RKO (cell line): Measurements from ENCODE around the gene TCAIM.

Experiments used
- DNase-seq: peaks from one replicate; pipeline ENCODE4 v3.0.0-alpha.2; 2016; ENCODE audit warnings: low spot score

The TCAIM gene

DNA sequence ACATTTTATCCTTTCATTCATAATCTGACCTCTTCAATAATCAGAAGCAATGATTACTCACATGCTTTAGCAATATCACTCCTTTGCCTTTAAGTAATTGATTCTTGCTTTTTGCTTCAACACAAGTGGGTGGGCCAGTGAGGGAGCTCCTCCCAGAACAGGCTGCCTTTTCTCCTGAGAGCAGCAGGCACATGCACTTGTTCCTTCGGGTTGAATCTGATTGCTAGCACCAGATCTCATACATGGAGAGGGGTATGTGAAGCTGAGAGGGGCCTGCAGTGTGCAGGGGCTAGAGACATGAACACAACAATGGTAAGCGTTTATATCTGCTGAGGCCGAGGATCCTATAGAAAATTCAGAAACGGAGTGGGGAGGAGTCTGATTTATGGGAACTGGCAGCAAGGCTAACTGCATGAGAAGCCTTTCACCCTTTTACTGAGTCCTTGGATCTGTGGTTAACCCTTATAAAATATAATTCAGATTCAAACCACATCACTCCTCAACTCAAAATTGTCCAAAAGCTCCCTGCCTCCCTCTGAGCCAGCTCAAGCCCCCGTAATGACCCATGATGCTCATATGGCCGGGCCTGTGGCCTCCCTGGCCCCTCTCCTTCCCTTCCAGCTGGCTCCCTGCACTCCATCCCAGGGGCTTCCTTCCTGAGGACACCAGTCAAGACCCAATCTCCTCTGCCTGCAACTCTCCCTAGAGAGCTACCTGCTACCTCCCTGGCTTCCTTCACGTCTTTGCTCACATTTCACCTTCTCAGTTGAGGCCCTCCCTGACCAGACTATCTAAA, 106.5 kb downstream of the TCAIM start:
- DNase-seq: no peak

- no peak for DNase-seq
Observed at GRCh38 chr3:44445786-44446185, 107.2 kb downstream of the TCAIM start.

DNA sequence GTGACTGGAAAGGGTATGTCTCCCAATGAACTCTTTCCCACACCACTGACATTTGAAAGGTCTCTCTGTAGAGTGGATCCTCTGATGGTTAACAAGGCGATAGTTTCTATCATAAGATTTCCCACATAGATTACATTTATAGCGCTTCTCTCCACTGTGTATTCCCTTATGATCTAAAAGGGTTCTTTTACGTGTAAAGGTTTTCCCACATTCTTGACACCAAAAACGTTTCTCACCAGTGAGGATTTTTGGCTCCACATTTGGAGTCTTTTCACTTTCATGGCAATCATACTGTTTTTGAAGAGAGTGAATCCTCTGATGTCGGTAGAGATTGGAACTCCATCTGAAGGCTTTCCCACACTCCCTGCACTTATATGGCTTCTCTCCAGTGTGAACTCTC, 108.4 kb downstream of the TCAIM start:
- no peak for DNase-seq

DNA sequence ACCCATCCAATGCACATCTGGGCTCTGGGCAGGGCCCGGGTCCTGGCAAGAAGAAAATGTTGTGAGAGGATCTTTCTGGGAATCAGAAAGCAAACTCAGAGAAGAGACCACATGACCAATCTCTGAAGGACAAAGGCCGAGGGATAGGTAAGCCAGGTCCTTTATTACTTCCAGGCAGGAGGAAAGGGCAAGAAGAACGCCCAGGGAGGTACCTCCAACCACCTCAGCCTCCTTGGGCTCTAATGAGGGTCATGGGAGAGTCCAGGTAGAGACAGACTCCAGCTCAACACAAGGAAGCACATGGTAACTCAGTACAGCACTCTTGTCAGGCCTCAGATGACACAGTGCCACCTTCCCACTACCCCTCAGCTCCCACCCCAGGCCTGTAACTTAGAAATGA, 112.9 kb downstream of the TCAIM start:
- no peak for DNase-seq

DNA sequence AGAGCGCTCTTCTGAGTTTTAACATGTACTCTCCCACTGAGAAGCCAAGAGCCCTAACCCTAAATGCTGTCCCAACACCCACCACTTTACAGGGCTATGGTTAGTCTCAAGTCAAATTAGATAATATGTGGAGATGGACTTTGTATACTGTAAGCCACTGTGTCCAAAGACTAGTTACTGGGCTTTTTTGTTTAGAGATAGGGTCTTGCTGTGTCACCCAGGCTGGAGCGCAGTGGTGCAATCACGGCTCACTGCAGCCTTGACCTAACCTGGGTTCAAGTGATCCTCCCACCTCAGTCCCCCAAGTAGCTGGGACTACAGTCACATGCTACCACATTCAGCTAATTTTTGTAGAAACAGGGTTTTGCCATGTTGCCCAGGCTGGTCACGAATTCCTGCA, 115.7 kb downstream of the TCAIM start:
- DNase-seq: no peak

- DNase-seq: no peak
Observed at GRCh38 chr3:44455318-44455717, 116.8 kb downstream of the TCAIM start.
